Fibroblast of skin of scalp (primary cell): ENCODE results near the gene ARFGAP1.
A peak's percentile ranks its signal among the peaks of the same experiment; 100 is the strongest.

Experiments
- DNase-seq: peaks from one replicate; pipeline ENCODE4 v3.0.0-alpha.2; 2013

Gene ARFGAP1

DNA sequence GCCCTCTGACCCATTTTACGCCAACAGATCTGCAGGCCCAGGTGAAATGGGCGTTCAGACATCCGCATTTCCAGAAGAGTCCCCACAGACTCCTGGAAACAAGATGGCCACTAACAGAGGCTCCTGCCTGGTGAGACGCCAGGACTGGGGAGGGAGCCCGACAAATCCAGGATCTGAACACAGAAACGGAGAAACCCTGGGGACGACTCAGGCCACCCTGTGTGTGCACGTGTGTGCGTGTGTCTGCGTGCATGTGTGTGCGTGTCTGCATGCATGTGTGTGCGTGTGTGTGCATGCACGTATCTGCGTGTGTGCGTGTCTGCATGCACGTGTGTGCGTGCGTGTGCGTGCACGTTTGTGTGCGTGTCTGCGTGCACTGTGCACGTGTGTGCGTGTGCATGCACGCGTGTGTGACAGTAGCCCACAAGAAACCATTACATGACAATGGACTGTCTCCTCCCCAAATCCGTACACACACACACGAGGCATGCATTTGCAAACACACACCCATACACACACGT is 63.7 kb downstream of the ARFGAP1 start:
- DNase-seq, result no peak

DNA sequence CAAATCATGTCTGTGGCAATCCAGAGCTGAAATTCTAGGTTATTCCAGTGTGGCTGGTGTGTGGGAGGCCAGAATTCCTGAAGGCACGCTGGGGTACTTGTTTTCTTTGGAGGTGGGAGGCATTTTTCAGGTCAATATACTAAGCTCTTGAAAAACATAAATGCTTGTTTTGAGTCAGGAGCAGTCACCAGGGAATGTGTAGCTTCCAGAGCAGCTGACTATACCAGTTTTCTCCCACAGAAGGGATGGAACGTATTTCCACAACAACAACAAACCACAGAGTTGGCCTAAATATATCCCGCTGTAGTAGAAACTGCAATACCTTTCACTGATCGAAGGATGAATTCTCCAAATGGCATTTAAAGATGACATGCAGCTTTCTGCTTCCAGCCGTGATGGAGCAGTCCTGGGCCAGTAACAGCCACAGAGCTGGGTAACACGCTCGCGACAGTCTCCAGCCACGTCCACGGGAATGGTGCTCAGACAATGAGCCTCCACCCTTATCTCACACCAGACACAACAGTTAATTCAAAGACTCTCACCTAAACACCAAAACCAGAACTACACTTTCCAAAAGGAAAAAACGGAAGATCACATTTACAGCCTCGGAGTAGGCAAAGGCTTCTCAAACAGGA is 65.3 kb downstream of the ARFGAP1 start:
- DNase-seq, result peak; percentile 81
